ENCODE data around the gene GLP2R. TPM values are rescaled to one million over a fixed set of nuclear protein-coding genes. Genes with fewer than 3 reads are reported as not detected.

GLP2R gene
- total RNA-seq, 2 donors from 2014 or later, result not detected

DNA sequence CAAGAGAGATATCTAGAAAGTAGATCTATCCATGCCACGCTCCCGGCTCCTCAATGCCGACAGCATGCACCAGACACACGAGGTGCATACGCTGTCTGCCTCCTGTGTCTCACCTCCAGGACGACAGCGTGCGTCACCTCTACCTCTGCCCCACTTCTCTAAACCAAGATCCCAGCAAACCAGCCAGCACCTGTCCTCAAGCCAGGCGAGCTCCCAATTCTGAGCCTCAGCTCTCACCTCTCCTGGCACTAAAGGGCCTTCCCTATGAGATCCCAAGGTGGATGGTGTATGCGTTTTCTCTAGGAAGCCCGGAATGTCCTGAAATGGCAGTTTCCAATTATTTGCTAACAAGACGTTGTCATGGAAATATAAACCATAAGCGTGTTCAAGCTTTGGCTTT, 115.6 kb downstream of the GLP2R start:
- WGBS, 2 experiments (ENCODE audit: insufficient coverage in 1 of 2, insufficient read length in 1 of 2), result 96% methylated on average over 9 to 13 of the region's 13 CpGs
- peaks cover 4% of the 10 kb centered on the region for H3K9me3 Mint-ChIP-seq
- no peak overlapping the region for H3K4me3 Mint-ChIP-seq
- no peak overlapping the region for H3K27ac Mint-ChIP-seq
- TF ChIP-seq, protein P1, sequence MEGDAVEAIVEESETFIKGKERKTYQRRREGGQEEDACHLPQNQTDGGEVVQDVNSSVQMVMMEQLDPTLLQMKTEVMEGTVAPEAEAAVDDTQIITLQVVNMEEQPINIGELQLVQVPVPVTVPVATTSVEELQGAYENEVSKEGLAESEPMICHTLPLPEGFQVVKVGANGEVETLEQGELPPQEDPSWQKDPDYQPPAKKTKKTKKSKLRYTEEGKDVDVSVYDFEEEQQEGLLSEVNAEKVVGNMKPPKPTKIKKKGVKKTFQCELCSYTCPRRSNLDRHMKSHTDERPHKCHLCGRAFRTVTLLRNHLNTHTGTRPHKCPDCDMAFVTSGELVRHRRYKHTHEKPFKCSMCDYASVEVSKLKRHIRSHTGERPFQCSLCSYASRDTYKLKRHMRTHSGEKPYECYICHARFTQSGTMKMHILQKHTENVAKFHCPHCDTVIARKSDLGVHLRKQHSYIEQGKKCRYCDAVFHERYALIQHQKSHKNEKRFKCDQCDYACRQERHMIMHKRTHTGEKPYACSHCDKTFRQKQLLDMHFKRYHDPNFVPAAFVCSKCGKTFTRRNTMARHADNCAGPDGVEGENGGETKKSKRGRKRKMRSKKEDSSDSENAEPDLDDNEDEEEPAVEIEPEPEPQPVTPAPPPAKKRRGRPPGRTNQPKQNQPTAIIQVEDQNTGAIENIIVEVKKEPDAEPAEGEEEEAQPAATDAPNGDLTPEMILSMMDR (conservative IDR thresholded peaks at IDR 0.05), result no peak
- peaks cover 9% of the 10 kb centered on the region for H3K9me3 ChIP-seq (ENCODE audit: control insufficient read depth, low read length)
- H3K4me1 Mint-ChIP-seq, result peaks cover 7% of the 10 kb centered on the region
- H3K27me3 ChIP-seq (ENCODE audit: control insufficient read depth, insufficient read depth, low read length, poor library complexity, severe bottlenecking), result no peaks in the 10 kb centered on the region
- peaks cover 7% of the 10 kb centered on the region for H3K36me3 Mint-ChIP-seq (ENCODE audit: low read depth)
- DNase-seq, result no peak
- H3K27me3 Mint-ChIP-seq (ENCODE audit: insufficient read depth), result peaks cover 2% of the 10 kb centered on the region
- no peaks in the 10 kb centered on the region for H3K4me1 ChIP-seq (ENCODE audit: control insufficient read depth, insufficient read depth, low read length)
- H3K9ac ChIP-seq (ENCODE audit: extremely low read depth, low read length, poor library complexity, severe bottlenecking), result no peak overlapping the region
- no peak overlapping the region for H3K27ac ChIP-seq (ENCODE audit: low read depth, low read length)
- no peaks in the 10 kb centered on the region for H3K36me3 ChIP-seq (ENCODE audit: control insufficient read depth, insufficient read depth, low read length)
- no peak overlapping the region for H3K4me3 ChIP-seq (ENCODE audit: low read length)

Other genes with a start within 250 kb of the GLP2R start
- under 1 TPM; 0.29 to 0.51 TPM for gene CFAP52, start 249.3 kb upstream of the GLP2R start, total RNA-seq
- gene USP43, start 180.4 kb upstream of the GLP2R start, total RNA-seq, result 10 to 100 TPM in 1 of 2 donors, 1 to 10 TPM in 1; 8.6 to 12.6 TPM
- not detected for gene DHRS7C, start 34.3 kb upstream of the GLP2R start, total RNA-seq
- gene GSG1L2, start 3.8 kb upstream of the GLP2R start, total RNA-seq, result not detected
- not detected for gene RCVRN, start 79.3 kb downstream of the GLP2R start, total RNA-seq